Tibial nerve (tissue), 4 donors: ENCODE data around the gene ASCL5. TPM values are rescaled to one million over a fixed set of nuclear protein-coding genes. Genes with fewer than 3 reads are reported as not detected.

Source experiments
- DNase-seq, 2 donors: peaks; one replicate each; pipeline ENCODE4 v3.0.0-alpha.2; 2019; ENCODE audit warnings: low spot score in 2 of 2
- H3K27ac ChIP-seq, 4 donors: fragments of 200-600 bp; sonication (generic) in 3 of 4; one replicate each; pipeline ENCODE4 v1.5.1; 2017 to 2019; ENCODE audit warnings: mild to moderate bottlenecking in 1 of 4
- H3K27me3 ChIP-seq, 2 donors: fragments of 200-600 bp; sonication (generic) in 1 of 2; one replicate each; pipeline versions ENCODE4 v1.5.1 to v1.6.0; 2017 to 2019
- H3K36me3 ChIP-seq, 3 donors: fragments of 200-600 bp; sonication (generic); one replicate each; pipeline ENCODE4 v1.5.1; 2018 to 2019
- H3K4me1 ChIP-seq, 4 donors: fragments of 200-600 bp; sonication (generic) in 3 of 4; one replicate each; pipeline ENCODE4 v1.5.1; 2017 to 2019
- H3K4me3 ChIP-seq, 4 donors: fragments of 200-600 bp; sonication (generic) in 3 of 4; one replicate each; pipeline ENCODE4 v1.5.1; 2017 to 2019; ENCODE audit warnings: mild to moderate bottlenecking in 1 of 4, moderate library complexity in 1 of 4
- H3K9me3 ChIP-seq, 4 donors: fragments of 200-600 bp; sonication (generic) in 3 of 4; one replicate each; pipeline ENCODE4 v1.5.1; 2017 to 2019
- EP300 ChIP-seq, 2 donors: sonication (generic); formaldehyde crosslinking; IDR thresholded peaks; one replicate each; pipeline ENCODE4 v1.6.1; 2017; ENCODE audit warnings: antibody characterized with exemption in 2 of 2, mild to moderate bottlenecking in 1 of 2
- POLR2A ChIP-seq, 2 donors: fragments of 450-650 bp; IDR thresholded peaks; one replicate each; pipeline ENCODE4 v1.6.1; 2017; ENCODE audit warnings: antibody characterized with exemption in 2 of 2, mild to moderate bottlenecking in 2 of 2, moderate library complexity in 2 of 2
- WGBS, 2 donors: methylation state at CpG; one replicate each; pipeline ENCODE4 v1.1.5; 2018; 5-methylcytosine and 5-hydroxymethylcytosine counted together
- total RNA-seq, 4 donors: library from RNA; depleted of rRNA; stranded (reverse); fragments of >200 nt; gene quantifications; one replicate each; pipeline ENCODE4 v1.1.0, GENCODE V29; 2016
- TF ChIP-seq, protein P1 (sequence below), 5 experiments: fragments of 200-600 bp in 3 of 5; fragments of 450-650 bp in 2 of 5; sonication (generic) in 3 of 5; IDR thresholded peaks; one replicate each; pipeline ENCODE4 v1.5.1; 2016 to 2019; ENCODE audit warnings: antibody characterized with exemption in 5 of 5, mild to moderate bottlenecking in 3 of 5, moderate library complexity in 2 of 5

ASCL5 gene
- total RNA-seq, 4 donors from 2014 or later = not detected

DNA sequence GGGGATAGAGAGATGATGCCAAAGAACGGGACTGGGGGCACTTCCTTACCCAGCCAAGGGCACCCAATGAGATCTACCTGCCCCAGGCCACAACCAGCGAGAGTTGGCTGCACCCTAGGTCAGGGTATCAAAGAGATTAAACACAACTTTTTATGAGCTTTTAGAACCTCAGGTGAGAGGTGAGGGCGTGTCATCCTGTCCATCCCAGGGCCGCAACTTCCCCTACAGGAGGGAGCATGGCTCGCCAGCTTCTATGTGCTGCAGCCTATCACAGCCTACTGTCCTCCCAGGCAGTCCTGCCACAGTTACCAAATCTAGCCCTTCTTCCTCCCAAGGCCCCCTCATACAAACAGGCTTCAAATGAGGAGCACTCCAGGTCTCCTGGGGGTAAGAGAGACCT, 14.4 kb upstream of the ASCL5 start:
- Histone ChIP-seq H3K4me3 (no peak overlapping the region), H3K27ac (no peak overlapping the region), H3K36me3 (peaks cover 0 to 85% (median 0%) of the 10 kb centered on the region in 3 donors), H3K4me1 (peaks cover 0 to 40% (median 17%) of the 10 kb centered on the region in 4 donors), H3K9me3 (no peaks in the 10 kb centered on the region), H3K27me3 (no peaks in the 10 kb centered on the region)
- WGBS, 2 donors = 85 to 100% methylated on average over 5 of the region's 5 CpGs
- no peak for DNase-seq
- no peak for TF ChIP-seq POLR2A (IDR thresholded peaks at IDR 0.05)
- TF ChIP-seq, protein P1, sequence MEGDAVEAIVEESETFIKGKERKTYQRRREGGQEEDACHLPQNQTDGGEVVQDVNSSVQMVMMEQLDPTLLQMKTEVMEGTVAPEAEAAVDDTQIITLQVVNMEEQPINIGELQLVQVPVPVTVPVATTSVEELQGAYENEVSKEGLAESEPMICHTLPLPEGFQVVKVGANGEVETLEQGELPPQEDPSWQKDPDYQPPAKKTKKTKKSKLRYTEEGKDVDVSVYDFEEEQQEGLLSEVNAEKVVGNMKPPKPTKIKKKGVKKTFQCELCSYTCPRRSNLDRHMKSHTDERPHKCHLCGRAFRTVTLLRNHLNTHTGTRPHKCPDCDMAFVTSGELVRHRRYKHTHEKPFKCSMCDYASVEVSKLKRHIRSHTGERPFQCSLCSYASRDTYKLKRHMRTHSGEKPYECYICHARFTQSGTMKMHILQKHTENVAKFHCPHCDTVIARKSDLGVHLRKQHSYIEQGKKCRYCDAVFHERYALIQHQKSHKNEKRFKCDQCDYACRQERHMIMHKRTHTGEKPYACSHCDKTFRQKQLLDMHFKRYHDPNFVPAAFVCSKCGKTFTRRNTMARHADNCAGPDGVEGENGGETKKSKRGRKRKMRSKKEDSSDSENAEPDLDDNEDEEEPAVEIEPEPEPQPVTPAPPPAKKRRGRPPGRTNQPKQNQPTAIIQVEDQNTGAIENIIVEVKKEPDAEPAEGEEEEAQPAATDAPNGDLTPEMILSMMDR (IDR thresholded peaks at IDR 0.05) = no peak
- TF ChIP-seq EP300 (IDR thresholded peaks at IDR 0.05) = no peak

DNA sequence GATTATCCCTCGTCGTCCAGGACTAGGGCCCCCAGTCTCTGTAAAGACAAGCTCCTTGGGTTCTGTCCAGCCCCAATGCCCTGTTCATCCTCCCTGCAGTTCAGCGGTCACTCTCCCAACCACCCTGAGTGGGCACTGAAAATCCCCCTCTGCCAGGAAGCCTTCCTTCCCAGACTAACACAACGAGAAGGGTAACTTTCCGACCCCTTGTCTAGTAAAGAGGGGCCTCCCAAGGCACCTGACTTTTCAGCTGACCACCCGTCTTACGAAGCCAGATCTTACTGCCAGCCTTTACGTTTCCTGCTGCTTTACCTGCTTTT, 13.9 kb upstream of the ASCL5 start:
- DNase-seq = no peak
- 91 to 95% methylated on average over 8 of the region's 8 CpGs for WGBS, 2 donors
- peaks cover 0 to 45% (median 19%) of the 10 kb centered on the region in 4 donors for H3K4me1 ChIP-seq
- no peak overlapping the region for H3K27ac ChIP-seq
- H3K27me3 ChIP-seq = no peaks in the 10 kb centered on the region
- no peak overlapping the region for H3K4me3 ChIP-seq
- H3K9me3 ChIP-seq = no peaks in the 10 kb centered on the region
- H3K36me3 ChIP-seq = peaks cover 0 to 83% (median 0%) of the 10 kb centered on the region in 3 donors
- TF ChIP-seq EP300 (IDR thresholded peaks at IDR 0.05) (no peak), POLR2A (IDR thresholded peaks at IDR 0.05) (no peak)
- TF ChIP-seq, protein P1 (IDR thresholded peaks at IDR 0.05) = no peak

DNA sequence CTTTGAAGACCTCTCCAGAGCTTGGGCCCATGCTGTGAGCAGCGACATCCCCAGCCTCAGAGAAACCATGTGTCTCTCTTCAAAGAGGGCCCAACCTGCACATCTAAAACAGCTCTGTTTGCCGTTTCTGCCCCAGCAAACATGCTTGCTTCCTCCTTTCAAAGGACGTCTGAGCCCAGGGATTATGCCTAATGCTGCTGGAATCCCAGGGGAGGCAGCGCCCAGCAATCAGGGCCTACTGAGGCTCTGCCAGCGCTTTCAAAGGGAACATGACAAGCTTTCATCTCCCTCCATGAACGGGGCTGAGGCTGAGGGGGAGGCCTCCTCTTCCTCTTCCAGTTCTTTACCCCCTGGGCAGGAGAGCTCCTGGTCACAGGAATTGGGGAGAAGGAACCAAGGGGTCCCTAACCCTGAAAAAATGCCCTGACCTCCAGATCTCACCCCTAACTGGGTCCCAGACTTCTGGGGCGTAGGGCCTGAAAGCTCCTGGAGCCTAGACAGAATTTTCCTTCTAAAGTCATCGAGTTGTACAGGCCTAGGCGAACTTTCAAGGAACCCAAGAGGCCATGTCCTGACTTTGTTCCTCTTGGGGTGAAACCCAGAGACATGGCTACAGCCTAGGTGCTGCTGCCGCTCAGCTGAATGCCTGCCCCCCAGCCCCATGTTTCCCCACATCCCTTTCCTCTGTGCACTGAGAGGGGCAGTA, 13.4 kb upstream of the ASCL5 start:
- H3K4me3 ChIP-seq = no peak overlapping the region
- H3K27ac ChIP-seq = no peak overlapping the region
- TF ChIP-seq, protein P1 (IDR thresholded peaks at IDR 0.05) = no peak
- TF ChIP-seq POLR2A (IDR thresholded peaks at IDR 0.05) = no peak
- no peak for TF ChIP-seq EP300 (IDR thresholded peaks at IDR 0.05)
- H3K4me1 ChIP-seq = peaks cover 0 to 46% (median 19%) of the 10 kb centered on the region in 4 donors
- peaks cover 0 to 83% (median 0%) of the 10 kb centered on the region in 3 donors for H3K36me3 ChIP-seq
- no peak for DNase-seq
- 77 to 86% methylated on average over 10 of the region's 10 CpGs for WGBS, 2 donors
- no peaks in the 10 kb centered on the region for H3K27me3 ChIP-seq
- no peaks in the 10 kb centered on the region for H3K9me3 ChIP-seq

DNA sequence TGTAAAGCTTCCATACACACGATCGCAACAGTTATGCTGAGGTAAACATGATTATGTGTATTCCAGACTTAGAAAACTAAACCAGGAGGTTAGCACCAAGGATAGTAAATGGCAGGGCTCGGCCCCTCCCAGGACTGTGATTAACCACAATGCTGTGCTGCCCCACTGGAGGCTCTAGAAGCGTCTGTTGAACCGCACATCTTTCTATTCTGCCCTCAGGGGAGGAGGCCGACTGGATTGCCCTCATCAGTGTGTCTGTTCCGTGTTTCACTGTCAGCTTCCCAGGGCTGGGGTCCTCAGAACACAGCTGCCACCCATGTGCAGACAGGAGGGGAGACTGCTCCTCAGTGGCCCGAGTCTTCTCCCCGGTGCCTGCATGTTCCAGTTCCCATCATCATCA, 12.8 kb upstream of the ASCL5 start:
- DNase-seq = no peak
- no peak overlapping the region for H3K27ac ChIP-seq
- no peaks in the 10 kb centered on the region for H3K27me3 ChIP-seq
- H3K4me1 ChIP-seq = peaks cover 0 to 46% (median 19%) of the 10 kb centered on the region in 4 donors
- no peak overlapping the region for H3K4me3 ChIP-seq
- TF ChIP-seq EP300 (IDR thresholded peaks at IDR 0.05) (no peak), POLR2A (IDR thresholded peaks at IDR 0.05) (no peak)
- TF ChIP-seq, protein P1 (IDR thresholded peaks at IDR 0.05) = no peak
- H3K9me3 ChIP-seq = no peaks in the 10 kb centered on the region
- peaks cover 0 to 83% (median 0%) of the 10 kb centered on the region in 3 donors for H3K36me3 ChIP-seq
- WGBS, 2 donors = 87 to 93% methylated on average over 9 of the region's 9 CpGs

DNA sequence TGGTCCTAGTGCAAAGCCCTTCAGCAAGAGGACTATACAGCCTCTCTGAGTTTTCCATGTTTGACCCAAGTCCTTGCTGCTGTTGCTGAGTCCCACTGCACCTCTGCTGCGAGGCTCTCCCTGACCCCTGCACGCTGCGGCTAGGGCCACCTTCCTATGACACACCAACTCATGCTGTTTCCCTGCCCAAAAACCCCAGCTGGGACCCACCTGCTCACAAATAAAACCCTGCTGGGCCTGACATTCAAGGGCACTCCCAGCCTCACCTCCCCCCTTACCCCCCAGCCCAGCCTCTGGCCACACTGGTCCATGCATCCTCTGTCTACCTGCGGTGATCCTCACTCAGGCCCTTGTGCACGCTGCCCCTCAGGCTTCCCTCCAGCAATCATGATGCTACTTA, 12.3 kb upstream of the ASCL5 start:
- DNase-seq = no peak
- Histone ChIP-seq H3K4me1 (peaks cover 0 to 46% (median 19%) of the 10 kb centered on the region in 4 donors), H3K4me3 (no peak overlapping the region), H3K27me3 (no peaks in the 10 kb centered on the region), H3K27ac (no peak overlapping the region), H3K36me3 (peaks cover 0 to 83% (median 0%) of the 10 kb centered on the region in 3 donors), H3K9me3 (no peaks in the 10 kb centered on the region)
- TF ChIP-seq, protein P1 (IDR thresholded peaks at IDR 0.05) = no peak
- TF ChIP-seq EP300 (IDR thresholded peaks at IDR 0.05) (no peak), POLR2A (IDR thresholded peaks at IDR 0.05) (no peak)
- 90 to 98% methylated on average over 5 of the region's 5 CpGs for WGBS, 2 donors
